CD4-positive, alpha-beta T cell (primary cell): Measurements from ENCODE around the gene TLCD3A. TPM values are rescaled to one million over a fixed set of nuclear protein-coding genes. Genes with fewer than 3 reads are reported as not detected.
A peak's percentile ranks its signal among the peaks of the same experiment; 100 is the strongest.

Source experiments
- ATAC-seq: fragments of 200-7000 bp; cut with Tn5 transposase; one replicate; pipeline ENCODE4 v1.10.0; 2022; ENCODE audit warnings: mild to moderate bottlenecking; ENCODE audit not compliant: poor library complexity
- CTCF ChIA-PET: fragments of 350-600 bp; sonication (Branson Sonifier 250); formaldehyde crosslinking; loops from one replicate; lab custom pipeline; 2021; ENCODE audit warnings: antibody characterized with exemption, inconsistent platforms; lab: Charles Lee
- POLR2A ChIA-PET: fragments of 350-600 bp; sonication (Branson Sonifier 250); formaldehyde crosslinking; loops from one replicate; lab custom pipeline; 2021; ENCODE audit warnings: antibody characterized with exemption, inconsistent platforms; lab: Charles Lee
- DNase-seq, 14 experiments: peaks; one replicate each; pipeline ENCODE4 v3.0.0-alpha.2; 2013 to 2020; ENCODE audit warnings: mixed read lengths in 2 of 14
- H3K27ac ChIP-seq, 2 donors: one replicate each; pipeline versions ENCODE4 v1.5.1 to v1.7.0; 2013; ENCODE audit warnings: low read length in 2 of 2, low read depth in 1 of 2, mild to moderate bottlenecking in 1 of 2
- H3K27me3 ChIP-seq, 2 experiments: 1 replicate in 1 of 2; 2 replicates in 1 of 2; pipeline versions ENCODE4 v1.6.1 to v1.7.0; 2013; ENCODE audit warnings: low read length in 2 of 2, control low read depth in 1 of 2, mild to moderate bottlenecking in 1 of 2, moderate library complexity in 1 of 2; ENCODE audit not compliant: insufficient read depth in 2 of 2, control insufficient read depth in 1 of 2
- H3K36me3 ChIP-seq: one replicate; pipeline ENCODE4 v1.6.1; 2013; ENCODE audit warnings: low read length, control low read depth; ENCODE audit not compliant: insufficient read depth
- H3K4me1 ChIP-seq: one replicate; pipeline ENCODE4 v1.6.1; 2013; ENCODE audit warnings: low read length, control low read depth; ENCODE audit not compliant: insufficient read depth
- H3K4me3 ChIP-seq: one replicate; pipeline ENCODE4 v1.5.1; 2013; ENCODE audit warnings: mild to moderate bottlenecking, low read length, moderate library complexity
- H3K9me3 ChIP-seq, 2 experiments: 1 replicate in 1 of 2; 2 replicates in 1 of 2; pipeline versions ENCODE4 v1.6.1 to v1.7.0; 2013; ENCODE audit warnings: low read length in 2 of 2, mild to moderate bottlenecking in 2 of 2, control low read depth in 1 of 2, moderate library complexity in 1 of 2; ENCODE audit not compliant: control insufficient read depth in 1 of 2, insufficient read depth in 1 of 2
- H3K27ac Mint-ChIP-seq: one replicate; pipeline ENCODE4 v1.8.0; 2020; ENCODE audit warnings: mixed read lengths
- H3K27me3 Mint-ChIP-seq: one replicate; pipeline ENCODE4 v1.8.0; 2021; ENCODE audit warnings: mixed read lengths
- H3K36me3 Mint-ChIP-seq: one replicate; pipeline ENCODE4 v1.8.0; 2021; ENCODE audit warnings: low read depth, mixed read lengths
- H3K4me1 Mint-ChIP-seq: one replicate; pipeline ENCODE4 v1.8.0; 2021; ENCODE audit warnings: low read depth, mixed read lengths
- H3K4me3 Mint-ChIP-seq: one replicate; pipeline ENCODE4 v1.8.0; 2020; ENCODE audit warnings: mild to moderate bottlenecking, mixed read lengths
- H3K9me3 Mint-ChIP-seq: one replicate; pipeline ENCODE4 v1.8.0; 2020; ENCODE audit warnings: mixed read lengths
- CTCF ChIP-seq: fragments of 200-600 bp; IDR thresholded peaks from one replicate; pipeline ENCODE4 v1.8.0; 2022; ENCODE audit warnings: antibody characterized with exemption, mild to moderate bottlenecking
- intact Hi-C, 2 experiments: fragments of 100-400 bp; cut with DNase I in 1 of 2; cut with micrococcal nuclease in 1 of 2; formaldehyde crosslinking; loops; one replicate each; pipeline versions ENCODE4 v1.15.1 to v1.9.0; 2023 to 2025; cut with DNase I, micrococcal nuclease
- total RNA-seq, 174 experiments: library from RNA in 2 of 174; stranded (reverse) in 2 of 174; gene quantifications; one replicate each; pipeline ENCODE4 v1.2.3 and lab custom pipeline; 2021 to 2026

TLCD3A gene
- total RNA-seq, 2 experiments from 2014 or later: 0.63 to 0.75 TPM

GRCh38 chr17:751269-752001, 19.0 kb downstream of the TLCD3A start:
- peak; percentile 48 for ATAC-seq
- Histone ChIP-seq H3K27me3 (no peaks in the 10 kb centered on the region), H3K4me3 (peak overlapping the region; percentile 59), H3K9me3 (no peaks in the 10 kb centered on the region), H3K36me3 (peaks cover 23% of the 10 kb centered on the region), H3K27ac (peak overlapping the region in 1 of 2 donors; percentile 65), H3K4me1 (peaks cover 29% of the 10 kb centered on the region)
- H3K36me3 Mint-ChIP-seq: peaks cover 25% of the 10 kb centered on the region
- H3K27ac Mint-ChIP-seq: peak overlapping the region; percentile 83
- POLR2A ChIA-PET: interaction anchor here (1.0 to 3.5 kb wide), 6 partner anchors 20 to 878 kb away, joined by 3 to 49 read pairs (median 4); partner anchors contain the start of genes GLOD4, MRM3 and TIMM22
- intact Hi-C loops: loop anchor here (1.0 to 2.0 kb wide), 6 partner anchors 19 to 341 kb away; partner anchors contain the start of genes GLOD4 (in 2 of the 2), MRM3 (in 2 of the 2), VPS53 (in 2 of the 2) and TLCD3A (in 1 of the 2)
- no peaks in the 10 kb centered on the region for H3K9me3 Mint-ChIP-seq
- no peaks in the 10 kb centered on the region for H3K27me3 Mint-ChIP-seq
- peak overlapping the region; percentile 98 for H3K4me3 Mint-ChIP-seq
- DNase-seq: peak in 13 of 14 experiments; percentile 24 to 73 (median 44)
- TF ChIP-seq CTCF: no peak
- CTCF ChIA-PET: no interaction called here
- H3K4me1 Mint-ChIP-seq: peaks cover 44% of the 10 kb centered on the region

GRCh38 chr17:752002-752619, 19.7 kb downstream of the TLCD3A start, which contains the start of gene GEMIN4:
Gene GEMIN4 (minus strand): TSS chr17:752264. CDS start chr17:752142, 122 bp downstream.
- H3K9me3 ChIP-seq: no peaks in the 10 kb centered on the region
- peaks cover 44% of the 10 kb centered on the region for H3K4me1 Mint-ChIP-seq
- H3K27me3 ChIP-seq: no peaks in the 10 kb centered on the region
- CTCF ChIA-PET: interaction anchor here (0.8 to 1.4 kb wide), 3 partner anchors 29 to 607 kb away, joined by 3 to 13 read pairs (median 7); partner anchors contain the start of genes GLOD4, MRM3 and TIMM22
- peak within 1 kb of the TSS; percentile 59 for H3K4me3 ChIP-seq
- peaks cover 29% of the 10 kb centered on the region for H3K4me1 ChIP-seq
- H3K27me3 Mint-ChIP-seq: no peaks in the 10 kb centered on the region
- intact Hi-C loops: loop anchor here (1.0 kb wide), 4 partner anchors 30 to 342 kb away; partner anchors contain the start of genes GLOD4 (in 2 of the 2), MRM3 (in 2 of the 2) and VPS53 (in 1 of the 2)
- peaks cover 26% of the 10 kb centered on the region for H3K36me3 Mint-ChIP-seq
- peak within 1 kb of the TSS; percentile 98 for H3K4me3 Mint-ChIP-seq
- POLR2A ChIA-PET: interaction anchor here (0.6 to 3.5 kb wide), 15 partner anchors 10 to 877 kb away, joined by 3 to 49 read pairs (median 4); partner anchors contain the start of genes GLOD4, MRM3, NXN and TIMM22
- DNase-seq: peak; percentile 91 to 99 (median 98)
- peak; percentile 99 for TF ChIP-seq CTCF
- H3K27ac ChIP-seq: peak within 1 kb of the TSS in 1 of 2 donors; percentile 65
- peaks cover 23% of the 10 kb centered on the region for H3K36me3 ChIP-seq
- H3K9me3 Mint-ChIP-seq: no peaks in the 10 kb centered on the region
- H3K27ac Mint-ChIP-seq: peak within 1 kb of the TSS; percentile 83
- ATAC-seq: peak; percentile 82
